Activated naive CD4-positive, alpha-beta T cell treated with anti-CD3 and anti-CD28 coated beads, Interleukin-2, amount 50 U/mL, for 24 hours (primary cell): ENCODE results near the gene CCDC71L.
"Not testable (repeated sequence)": the region's sequence is repeated elsewhere in the genome, so short reads cannot be mapped to it uniquely, and the experiment has no call there.

ENCODE experiments used
- H3K27ac Mint-ChIP-seq: one replicate; pipeline ENCODE4 v1.8.0; 2021; ENCODE audit warnings: mild to moderate bottlenecking, mixed read lengths
- H3K27me3 Mint-ChIP-seq: one replicate; pipeline ENCODE4 v1.8.0; 2021; ENCODE audit warnings: mixed read lengths
- H3K36me3 Mint-ChIP-seq: one replicate; pipeline ENCODE4 v1.8.0; 2021; ENCODE audit warnings: mixed read lengths
- H3K4me1 Mint-ChIP-seq: one replicate; pipeline ENCODE4 v1.8.0; 2021; ENCODE audit warnings: mixed read lengths
- H3K4me3 Mint-ChIP-seq: one replicate; pipeline ENCODE4 v1.8.0; 2021; ENCODE audit warnings: mild to moderate bottlenecking, mixed read lengths
- H3K9me3 Mint-ChIP-seq: one replicate; pipeline ENCODE4 v1.8.0; 2021; ENCODE audit warnings: mixed read lengths

CCDC71L gene

GRCh38 chr7:106660862-106661720 is at the start of gene CCDC71L:
TSS of gene CCDC71L (minus strand) at chr7:106661158. CDS start at chr7:106660896, 262 bp downstream.
- H3K4me3 Mint-ChIP-seq: peak within 1 kb of the TSS; percentile 96
- H3K27me3 Mint-ChIP-seq: no peaks in the 10 kb centered on the region
- H3K9me3 Mint-ChIP-seq: no peaks in the 10 kb centered on the region
- peaks cover 2% of the 10 kb centered on the region for H3K36me3 Mint-ChIP-seq
- H3K27ac Mint-ChIP-seq: peak within 1 kb of the TSS; percentile 99
- peaks cover 32% of the 10 kb centered on the region for H3K4me1 Mint-ChIP-seq

GRCh38 chr7:106709604-106710003 is 48.6 kb upstream of the CCDC71L start:
- not testable (repeated sequence) for H3K9me3 Mint-ChIP-seq, H3K27ac Mint-ChIP-seq, H3K4me3 Mint-ChIP-seq, H3K36me3 Mint-ChIP-seq, H3K27me3 Mint-ChIP-seq
- H3K4me1 Mint-ChIP-seq: peaks cover 14% of the 10 kb centered on the region

GRCh38 chr7:106704000-106704840 is 43.3 kb upstream of the CCDC71L start:
- H3K4me1 Mint-ChIP-seq: peaks cover 24% of the 10 kb centered on the region
- H3K36me3 Mint-ChIP-seq: peaks cover 2% of the 10 kb centered on the region
- H3K27ac Mint-ChIP-seq: peak overlapping the region; percentile 48
- H3K4me3 Mint-ChIP-seq: peak overlapping the region; percentile 2
- no peaks in the 10 kb centered on the region for H3K9me3 Mint-ChIP-seq
- H3K27me3 Mint-ChIP-seq: peaks cover 2% of the 10 kb centered on the region

DNA sequence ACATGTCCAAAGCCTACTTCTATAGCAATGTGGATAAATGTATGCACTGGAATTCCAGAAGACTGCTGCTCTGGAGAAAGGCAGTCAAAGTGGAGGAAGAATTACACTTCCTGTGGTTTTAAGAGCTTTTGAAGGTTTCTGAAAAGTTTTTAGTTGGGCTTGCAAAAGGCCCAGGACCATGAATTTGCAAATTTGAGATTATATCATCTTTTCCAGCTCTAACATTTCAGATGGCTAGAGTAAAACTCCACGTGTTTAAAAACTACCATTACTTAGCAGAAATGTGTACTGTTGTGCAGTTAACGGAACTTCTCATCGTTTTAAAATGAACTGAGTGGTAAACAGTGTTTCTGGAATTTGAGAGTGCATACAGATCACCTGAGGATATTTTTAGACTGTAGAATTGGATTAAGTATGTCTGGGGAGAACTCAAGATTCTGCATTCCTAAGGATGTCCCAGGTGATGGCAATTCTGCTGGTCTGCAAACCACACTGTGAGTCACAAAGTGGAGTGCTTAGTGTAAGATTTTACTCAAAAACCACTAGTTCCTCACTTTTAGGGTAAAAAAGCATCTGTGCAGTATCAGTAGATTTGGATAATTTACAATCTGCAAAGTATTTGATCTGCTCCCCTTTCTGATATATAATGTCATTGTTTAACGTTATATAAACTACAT is 32.9 kb upstream of the CCDC71L start:
- Mint-ChIP-seq H3K9me3 (no peaks in the 10 kb centered on the region), H3K27ac (no peak overlapping the region), H3K36me3 (peaks cover 2% of the 10 kb centered on the region), H3K27me3 (no peaks in the 10 kb centered on the region), H3K4me1 (peaks cover 28% of the 10 kb centered on the region), H3K4me3 (no peak overlapping the region)

GRCh38 chr7:106692450-106693051 is 31.6 kb upstream of the CCDC71L start:
- no peaks in the 10 kb centered on the region for H3K9me3 Mint-ChIP-seq
- peaks cover 2% of the 10 kb centered on the region for H3K36me3 Mint-ChIP-seq
- no peak overlapping the region for H3K27ac Mint-ChIP-seq
- no peak overlapping the region for H3K4me3 Mint-ChIP-seq
- no peaks in the 10 kb centered on the region for H3K27me3 Mint-ChIP-seq
- H3K4me1 Mint-ChIP-seq: peaks cover 18% of the 10 kb centered on the region

DNA sequence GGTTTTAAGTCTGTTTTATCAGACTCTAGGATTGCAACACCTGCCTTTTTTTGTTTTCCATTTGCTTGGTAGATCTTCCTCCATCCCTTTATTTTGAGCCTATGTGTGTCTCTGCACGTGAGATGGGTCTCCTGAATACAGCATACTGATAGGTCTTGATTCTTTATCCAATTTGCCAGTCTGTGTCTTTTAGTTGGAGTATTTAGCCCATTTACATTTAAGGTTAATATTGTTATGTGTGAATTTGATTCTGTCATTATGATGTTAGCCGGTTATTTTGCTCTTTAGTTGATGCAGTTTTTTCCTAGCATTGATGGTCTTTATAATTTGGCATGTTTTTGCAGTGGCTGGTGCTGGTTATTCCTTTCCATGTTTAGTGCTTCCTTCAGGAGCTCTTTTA is 27.2 kb upstream of the CCDC71L start:
- H3K9me3 Mint-ChIP-seq, H3K27ac Mint-ChIP-seq, H3K36me3 Mint-ChIP-seq, H3K27me3 Mint-ChIP-seq, H3K4me3 Mint-ChIP-seq, H3K4me1 Mint-ChIP-seq: not testable (repeated sequence)

DNA sequence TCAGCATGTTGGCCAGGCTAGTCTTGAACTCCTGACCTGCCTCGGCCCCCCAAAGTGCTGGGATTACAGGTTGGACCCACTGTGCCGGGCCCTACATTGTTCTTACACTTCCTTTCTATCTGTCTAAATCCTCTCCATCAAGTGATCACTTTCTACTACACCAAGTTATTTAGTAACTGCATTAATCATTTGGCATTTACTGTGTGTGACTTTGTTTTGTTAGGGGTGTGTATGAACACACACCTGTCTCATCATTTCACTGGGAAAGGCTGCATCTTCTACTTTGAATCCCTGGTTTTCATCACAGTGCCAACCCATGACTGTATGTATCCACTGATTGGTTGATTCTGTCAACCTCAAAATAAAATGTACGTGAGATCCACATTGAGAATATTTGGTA is 23.0 kb upstream of the CCDC71L start:
- peaks cover 7% of the 10 kb centered on the region for H3K4me1 Mint-ChIP-seq
- H3K36me3 Mint-ChIP-seq: no peaks in the 10 kb centered on the region
- H3K27ac Mint-ChIP-seq: no peak overlapping the region
- no peak overlapping the region for H3K4me3 Mint-ChIP-seq
- no peaks in the 10 kb centered on the region for H3K27me3 Mint-ChIP-seq
- no peaks in the 10 kb centered on the region for H3K9me3 Mint-ChIP-seq

GRCh38 chr7:106681815-106682495 is 21.0 kb upstream of the CCDC71L start:
- Mint-ChIP-seq H3K36me3 (no peaks in the 10 kb centered on the region), H3K27me3 (no peaks in the 10 kb centered on the region), H3K4me3 (no peak overlapping the region), H3K27ac (no peak overlapping the region), H3K4me1 (peaks cover 7% of the 10 kb centered on the region), H3K9me3 (no peaks in the 10 kb centered on the region)

DNA sequence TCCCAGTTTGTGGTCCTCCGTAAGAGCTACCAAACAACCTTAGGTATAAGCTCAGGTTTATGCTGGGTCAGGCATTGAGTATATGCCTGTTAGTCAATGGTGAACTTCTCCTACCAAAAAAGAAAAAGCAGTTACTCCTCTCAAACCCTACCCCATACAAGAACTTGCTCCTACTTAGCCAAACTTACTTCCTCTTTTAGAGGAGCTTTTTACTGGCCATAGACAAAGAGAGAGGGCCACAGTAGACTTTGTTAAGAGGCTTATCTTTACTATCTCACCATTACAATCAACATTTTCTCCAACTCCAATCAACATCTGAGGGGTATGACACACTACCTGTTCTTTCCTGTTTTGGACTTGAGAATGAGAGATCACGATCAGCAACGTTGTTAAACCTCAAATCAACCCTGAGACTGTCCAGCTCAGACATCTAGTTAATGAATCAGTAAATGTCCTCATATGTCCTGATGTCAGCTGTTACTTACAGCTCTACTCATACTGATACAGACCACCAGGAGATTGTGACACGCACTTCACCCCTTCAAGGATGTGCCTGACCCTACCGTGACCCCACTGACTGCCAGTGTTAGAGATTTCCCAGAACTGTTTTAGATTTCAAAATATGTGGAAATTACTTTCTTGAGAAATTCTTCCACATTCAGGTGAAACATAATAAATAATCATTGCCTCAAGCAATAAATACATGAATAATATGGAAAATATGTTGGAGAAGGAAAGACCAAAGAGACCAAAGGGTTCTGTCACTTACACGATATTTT is 18.4 kb upstream of the CCDC71L start:
- H3K4me3 Mint-ChIP-seq: no peak overlapping the region
- no peaks in the 10 kb centered on the region for H3K9me3 Mint-ChIP-seq
- peaks cover 7% of the 10 kb centered on the region for H3K4me1 Mint-ChIP-seq
- no peak overlapping the region for H3K27ac Mint-ChIP-seq
- no peaks in the 10 kb centered on the region for H3K36me3 Mint-ChIP-seq
- H3K27me3 Mint-ChIP-seq: no peaks in the 10 kb centered on the region

DNA sequence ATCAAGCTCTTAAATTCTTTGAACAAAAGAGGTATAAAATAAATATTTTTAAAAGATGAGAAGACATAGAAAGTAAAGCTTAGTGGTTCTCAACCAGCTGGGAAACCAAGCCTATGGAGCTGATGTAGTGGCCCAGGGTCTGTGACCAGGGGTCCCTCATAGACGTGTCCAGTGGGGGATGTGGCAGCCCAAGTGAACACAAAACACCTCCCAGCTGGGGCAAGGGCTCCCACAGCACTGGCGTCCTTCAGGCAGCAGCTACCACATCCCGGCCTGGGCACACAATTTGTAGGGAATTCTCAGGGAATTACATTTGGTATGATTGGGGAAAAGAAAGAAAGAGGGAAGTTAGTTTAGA is 17.8 kb upstream of the CCDC71L start:
- no peaks in the 10 kb centered on the region for H3K9me3 Mint-ChIP-seq
- no peak overlapping the region for H3K4me3 Mint-ChIP-seq
- H3K4me1 Mint-ChIP-seq: peaks cover 7% of the 10 kb centered on the region
- H3K27ac Mint-ChIP-seq: no peak overlapping the region
- H3K36me3 Mint-ChIP-seq: no peaks in the 10 kb centered on the region
- no peaks in the 10 kb centered on the region for H3K27me3 Mint-ChIP-seq

- not testable (repeated sequence) for H3K4me3 Mint-ChIP-seq, H3K4me1 Mint-ChIP-seq, H3K9me3 Mint-ChIP-seq, H3K27ac Mint-ChIP-seq, H3K36me3 Mint-ChIP-seq, H3K27me3 Mint-ChIP-seq
Observed at GRCh38 chr7:106676506-106676905, 15.5 kb upstream of the CCDC71L start.

DNA sequence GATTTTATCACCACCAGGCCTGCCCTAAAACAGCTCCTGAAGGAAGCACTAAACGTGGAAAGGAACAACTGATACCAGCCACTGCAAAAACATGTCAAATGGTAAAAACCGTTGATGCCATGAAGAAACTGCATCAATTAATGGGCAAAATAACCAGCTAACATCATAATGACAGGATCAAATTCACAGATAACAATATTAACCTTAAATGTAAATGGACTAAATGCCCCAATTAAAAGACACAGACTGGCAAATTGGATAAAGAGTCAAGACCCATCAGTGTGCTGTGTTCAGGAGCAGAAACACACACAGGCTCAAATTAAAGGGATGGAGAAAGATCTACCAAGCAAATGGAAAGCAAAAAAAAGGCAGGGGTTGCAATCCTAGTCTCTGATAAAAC is 12.7 kb upstream of the CCDC71L start:
- H3K4me1 Mint-ChIP-seq, H3K36me3 Mint-ChIP-seq, H3K27me3 Mint-ChIP-seq, H3K9me3 Mint-ChIP-seq, H3K4me3 Mint-ChIP-seq, H3K27ac Mint-ChIP-seq: not testable (repeated sequence)

GRCh38 chr7:106671930-106672329 is 11.0 kb upstream of the CCDC71L start:
- not testable (repeated sequence) for H3K27me3 Mint-ChIP-seq, H3K27ac Mint-ChIP-seq, H3K4me1 Mint-ChIP-seq, H3K4me3 Mint-ChIP-seq, H3K36me3 Mint-ChIP-seq, H3K9me3 Mint-ChIP-seq

DNA sequence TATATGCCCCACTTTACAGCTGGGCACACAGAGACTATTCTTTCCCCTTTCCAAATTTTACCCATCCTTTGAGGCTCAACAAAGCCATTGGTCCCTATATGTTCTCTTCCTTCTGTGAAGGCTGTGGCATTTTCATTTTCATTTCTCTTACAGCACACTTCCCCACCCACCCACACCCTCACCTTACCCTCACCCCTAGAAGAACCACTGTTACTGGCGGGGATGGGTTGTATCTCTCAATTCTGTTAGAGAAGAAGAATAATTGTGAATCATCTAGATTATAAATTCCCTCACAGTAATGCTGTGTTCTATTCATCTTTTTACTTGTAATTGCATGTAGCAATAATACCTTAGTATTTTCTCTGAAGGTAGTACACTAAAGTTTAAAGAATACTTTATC is 10.2 kb upstream of the CCDC71L start:
- no peak overlapping the region for H3K4me3 Mint-ChIP-seq
- no peak overlapping the region for H3K27ac Mint-ChIP-seq
- peaks cover 8% of the 10 kb centered on the region for H3K4me1 Mint-ChIP-seq
- H3K36me3 Mint-ChIP-seq: peaks cover 1% of the 10 kb centered on the region
- no peaks in the 10 kb centered on the region for H3K9me3 Mint-ChIP-seq
- H3K27me3 Mint-ChIP-seq: no peaks in the 10 kb centered on the region
